Mesenchymal stem cell (in vitro differentiated cells and primary cell): ENCODE results near the gene VSX1.

Experiments used
- DNase-seq: peaks from one replicate; pipeline ENCODE4 v3.0.0-alpha.2; 2013
- H2AFZ ChIP-seq: one replicate; pipeline ENCODE4 v1.6.1; 2013; ENCODE audit warnings: low read depth, mild to moderate bottlenecking, control low read depth, inconsistent platforms, low read length, moderate library complexity
- H2AK5ac ChIP-seq: 2 replicates; pipeline ENCODE4 v1.6.1; 2013; ENCODE audit warnings: low read length, moderate library complexity, mild to moderate bottlenecking, inconsistent platforms; ENCODE audit not compliant: severe bottlenecking
- H2BK120ac ChIP-seq: one replicate; pipeline ENCODE4 v1.6.1; 2013; ENCODE audit warnings: low read depth, mild to moderate bottlenecking, inconsistent platforms, low read length, moderate library complexity
- H2BK12ac ChIP-seq, 2 experiments: one replicate each; pipeline ENCODE4 v1.6.1; 2013; ENCODE audit warnings: inconsistent platforms in 2 of 2, low read length in 2 of 2, mild to moderate bottlenecking in 2 of 2, moderate library complexity in 2 of 2, control low read depth in 1 of 2
- H2BK15ac ChIP-seq: one replicate; pipeline ENCODE4 v1.6.1; 2013; ENCODE audit warnings: mild to moderate bottlenecking, low read depth, inconsistent platforms; ENCODE audit not compliant: poor library complexity, severe bottlenecking
- H2BK5ac ChIP-seq: 2 replicates; pipeline ENCODE4 v1.6.1; 2013; ENCODE audit warnings: low read depth, mild to moderate bottlenecking, low read length, control low read depth, inconsistent platforms; ENCODE audit not compliant: poor library complexity, severe bottlenecking
- H3K14ac ChIP-seq, 2 experiments: one replicate each; pipeline ENCODE4 v1.6.1; 2013; ENCODE audit warnings: inconsistent platforms in 2 of 2, low read length in 2 of 2, control low read depth in 1 of 2, mild to moderate bottlenecking in 1 of 2, moderate library complexity in 1 of 2
- H3K18ac ChIP-seq, 2 experiments: one replicate each; pipeline ENCODE4 v1.6.1; 2013; ENCODE audit warnings: inconsistent platforms in 2 of 2, low read length in 2 of 2, control low read depth in 1 of 2, low read depth in 1 of 2, mild to moderate bottlenecking in 1 of 2
- H3K23ac ChIP-seq, 2 experiments: one replicate each; pipeline ENCODE4 v1.6.1; 2013; ENCODE audit warnings: inconsistent platforms in 2 of 2, low read length in 2 of 2, mild to moderate bottlenecking in 2 of 2, moderate library complexity in 2 of 2, control low read depth in 1 of 2
- H3K27ac ChIP-seq: 2 replicates; pipeline ENCODE4 v1.5.1; 2013; ENCODE audit warnings: mild to moderate bottlenecking, moderate library complexity, low read length, control low read depth, inconsistent platforms; ENCODE audit not compliant: poor library complexity, severe bottlenecking
- H3K27me3 ChIP-seq, 2 experiments: 2 replicates each; pipeline versions ENCODE4 v1.6.1 to v1.7.0; 2013; ENCODE audit warnings: low read length in 2 of 2, mild to moderate bottlenecking in 2 of 2, moderate library complexity in 2 of 2, control low read depth in 1 of 2, inconsistent platforms in 1 of 2; ENCODE audit not compliant: control insufficient read depth in 1 of 2, insufficient read depth in 1 of 2
- H3K36me3 ChIP-seq, 2 experiments: 2 replicates each; pipeline versions ENCODE4 v1.6.1 to v1.7.0; 2013; ENCODE audit warnings: low read length in 2 of 2, control low read depth in 1 of 2, inconsistent platforms in 1 of 2, low read depth in 1 of 2, mild to moderate bottlenecking in 1 of 2; ENCODE audit not compliant: insufficient read depth in 2 of 2, control insufficient read depth in 1 of 2
- H3K4ac ChIP-seq, 2 experiments: one replicate each; pipeline ENCODE4 v1.6.1; 2013; ENCODE audit warnings: inconsistent platforms in 2 of 2, low read length in 2 of 2, mild to moderate bottlenecking in 2 of 2, moderate library complexity in 2 of 2, control low read depth in 1 of 2, low read depth in 1 of 2
- H3K4me1 ChIP-seq: 2 replicates; pipeline ENCODE4 v1.6.1; 2013; ENCODE audit warnings: low read depth, low read length, control low read depth; ENCODE audit not compliant: control insufficient read depth, insufficient read depth
- H3K4me2 ChIP-seq: 2 replicates; pipeline ENCODE4 v1.6.1; 2013; ENCODE audit warnings: low read length, mild to moderate bottlenecking, inconsistent platforms; ENCODE audit not compliant: poor library complexity, severe bottlenecking
- H3K4me3 ChIP-seq, 2 experiments: 2 replicates each; pipeline versions ENCODE4 v1.5.1 to v1.7.0; 2013; ENCODE audit warnings: low read length in 2 of 2, mild to moderate bottlenecking in 2 of 2, control low read depth in 1 of 2, low read depth in 1 of 2; ENCODE audit not compliant: insufficient read depth in 1 of 2
- H3K79me1 ChIP-seq: replicated peaks from 2 replicates; pipeline ENCODE4 v1.6.1; 2013; ENCODE audit warnings: mild to moderate bottlenecking, control low read depth, low read length, inconsistent platforms; ENCODE audit not compliant: poor library complexity, severe bottlenecking
- H3K9ac ChIP-seq: 2 replicates; pipeline ENCODE4 v1.7.0; 2013; ENCODE audit warnings: mild to moderate bottlenecking, low read length, moderate library complexity
- H3K9me3 ChIP-seq: 2 replicates; pipeline ENCODE4 v1.7.0; 2013; ENCODE audit warnings: mild to moderate bottlenecking, low read length; ENCODE audit not compliant: control insufficient read depth
- H4K8ac ChIP-seq: one replicate; pipeline ENCODE4 v1.6.1; 2013; ENCODE audit warnings: inconsistent platforms, mild to moderate bottlenecking, low read length, moderate library complexity
- H4K91ac ChIP-seq: one replicate; pipeline ENCODE4 v1.6.1; 2013; ENCODE audit warnings: mild to moderate bottlenecking, low read length, inconsistent platforms
- WGBS: methylation state at CpG from one replicate; pipeline ENCODE4 v1.1.7; 2013; ENCODE audit warnings: mixed read lengths; 5-methylcytosine and 5-hydroxymethylcytosine counted together

Gene VSX1

DNA sequence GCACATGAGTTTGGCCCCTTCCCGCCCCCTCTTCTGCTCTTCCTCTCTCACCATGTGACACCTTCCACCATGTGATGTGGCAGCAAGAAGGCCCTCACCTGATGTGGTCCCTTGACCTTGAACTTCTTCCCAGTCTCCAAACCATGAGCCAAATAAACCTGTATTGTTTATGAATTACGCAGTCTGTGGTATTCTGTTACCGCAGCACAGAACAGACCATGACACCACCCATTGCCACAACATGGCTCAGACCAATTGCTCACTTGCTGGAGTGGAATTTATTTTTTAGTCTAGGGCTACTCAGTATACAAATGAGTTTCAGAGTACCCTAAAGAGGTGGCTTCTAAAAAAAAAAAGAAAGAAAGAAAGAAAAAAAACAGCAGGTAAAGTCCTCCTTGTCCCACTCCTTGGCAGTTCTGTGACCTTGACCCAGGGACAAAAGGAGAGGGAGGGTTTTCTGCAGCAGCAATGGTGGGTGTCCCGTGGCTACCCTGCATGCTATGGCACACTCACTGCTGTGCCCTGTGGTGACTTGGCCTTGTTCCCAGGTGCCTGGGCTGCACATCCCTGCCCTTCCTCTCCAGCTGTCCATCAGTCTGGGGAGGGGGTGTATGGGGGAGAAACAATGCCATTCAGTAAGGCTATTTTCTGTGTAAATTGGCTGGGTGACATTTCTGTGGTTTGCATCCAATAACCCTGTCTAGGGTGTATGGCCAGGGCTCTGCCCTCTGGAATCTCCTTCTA lies 5.4 kb upstream of the VSX1 start:
- H3K27ac ChIP-seq: no peak overlapping the region
- H3K23ac ChIP-seq: no peak overlapping the region
- H3K9ac ChIP-seq: no peak overlapping the region
- peaks cover 94 to 100% of the 10 kb centered on the region in 2 experiments for H3K27me3 ChIP-seq
- no peak overlapping the region for H3K4ac ChIP-seq
- H2AK5ac ChIP-seq: no peak overlapping the region
- no peak overlapping the region for H2BK12ac ChIP-seq
- no peak for DNase-seq
- no peak overlapping the region for H4K91ac ChIP-seq
- no peaks in the 10 kb centered on the region for H3K36me3 ChIP-seq
- no peak overlapping the region for H2BK15ac ChIP-seq
- no peak overlapping the region for H4K8ac ChIP-seq
- WGBS: 62% methylated on average over 2 of the region's 4 CpGs
- H3K79me1 ChIP-seq: no peaks in the 10 kb centered on the region
- H2BK5ac ChIP-seq: no peak overlapping the region
- no peaks in the 10 kb centered on the region for H3K9me3 ChIP-seq
- H2BK120ac ChIP-seq: no peak overlapping the region
- no peak overlapping the region for H3K14ac ChIP-seq
- H3K4me3 ChIP-seq: no peak overlapping the region
- H3K4me2 ChIP-seq: no peak overlapping the region
- H3K18ac ChIP-seq: no peak overlapping the region
- H3K4me1 ChIP-seq: peaks cover 3% of the 10 kb centered on the region
- H2AFZ ChIP-seq: no peak overlapping the region

GRCh38 chr20:25085756-25086495 lies 4.0 kb upstream of the VSX1 start:
- H4K91ac ChIP-seq: no peak overlapping the region
- WGBS: 68% methylated on average over 10 of the region's 10 CpGs

DNA sequence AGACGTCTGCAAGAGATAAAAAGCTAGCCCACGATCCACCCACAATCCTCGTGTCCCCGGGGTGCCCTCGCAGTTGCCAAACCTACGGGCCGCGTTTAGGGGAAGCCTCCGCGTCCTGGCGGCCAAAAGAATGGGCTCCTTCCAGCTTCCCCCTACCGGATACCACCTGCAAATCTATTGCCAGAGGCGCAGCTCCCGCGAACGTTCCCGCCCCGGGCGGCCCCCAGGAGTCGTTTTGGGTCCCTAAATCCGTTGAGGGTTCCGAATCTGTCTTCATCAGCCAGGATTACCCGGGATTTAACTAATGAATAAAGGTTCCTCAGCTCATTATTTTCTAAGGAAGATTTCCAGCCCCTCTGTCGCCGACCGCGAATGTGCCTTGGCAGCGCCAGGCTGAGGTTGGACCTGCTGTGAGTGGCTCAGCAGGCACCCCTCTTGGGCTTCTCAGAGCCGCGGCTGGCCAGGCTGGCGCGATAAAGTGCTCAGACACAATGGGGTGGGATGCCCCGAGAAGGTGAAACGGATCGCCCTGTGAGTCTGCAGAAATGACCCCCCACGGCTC lies 2.8 kb upstream of the VSX1 start:
- no peak overlapping the region for H3K9ac ChIP-seq
- H2BK5ac ChIP-seq: no peak overlapping the region
- H3K4me2 ChIP-seq: no peak overlapping the region
- H3K18ac ChIP-seq: no peak overlapping the region
- H3K14ac ChIP-seq: no peak overlapping the region
- WGBS: 17% methylated on average over 36 of the region's 36 CpGs
- no peak overlapping the region for H4K91ac ChIP-seq
- no peak overlapping the region for H3K27ac ChIP-seq
- peaks cover 92 to 99% of the 10 kb centered on the region in 2 experiments for H3K27me3 ChIP-seq
- H3K4me1 ChIP-seq: peaks cover 12% of the 10 kb centered on the region
- H3K23ac ChIP-seq: no peak overlapping the region
- H3K4ac ChIP-seq: no peak overlapping the region
- no peak overlapping the region for H3K4me3 ChIP-seq
- H2AK5ac ChIP-seq: no peak overlapping the region
- H3K79me1 ChIP-seq: no peaks in the 10 kb centered on the region
- no peak overlapping the region for H2BK120ac ChIP-seq
- no peak for DNase-seq
- no peak overlapping the region for H2BK15ac ChIP-seq
- no peak overlapping the region for H2AFZ ChIP-seq
- H3K9me3 ChIP-seq: no peaks in the 10 kb centered on the region
- H2BK12ac ChIP-seq: no peak overlapping the region
- H4K8ac ChIP-seq: no peak overlapping the region
- no peaks in the 10 kb centered on the region for H3K36me3 ChIP-seq

More at GRCh38 chr20:25085756-25086495, 4.0 kb upstream of the VSX1 start:
- H3K79me1 ChIP-seq: no peaks in the 10 kb centered on the region
- H3K23ac ChIP-seq: no peak overlapping the region
- H3K9ac ChIP-seq: no peak overlapping the region
- H3K18ac ChIP-seq: no peak overlapping the region
- DNase-seq: no peak
- no peak overlapping the region for H3K4me2 ChIP-seq
- H3K9me3 ChIP-seq: no peaks in the 10 kb centered on the region
- H2BK120ac ChIP-seq: no peak overlapping the region
- H2BK15ac ChIP-seq: no peak overlapping the region
- H3K14ac ChIP-seq: no peak overlapping the region
- peaks cover 12% of the 10 kb centered on the region for H3K4me1 ChIP-seq
- H3K4me3 ChIP-seq: no peak overlapping the region
- H2BK5ac ChIP-seq: no peak overlapping the region
- no peaks in the 10 kb centered on the region for H3K36me3 ChIP-seq
- no peak overlapping the region for H3K4ac ChIP-seq
- peaks cover 95 to 99% of the 10 kb centered on the region in 2 experiments for H3K27me3 ChIP-seq
- no peak overlapping the region for H2BK12ac ChIP-seq
- H4K8ac ChIP-seq: no peak overlapping the region
- H2AK5ac ChIP-seq: no peak overlapping the region
- H3K27ac ChIP-seq: no peak overlapping the region
- no peak overlapping the region for H2AFZ ChIP-seq
